ENCODE data around the gene MAN2A1. TPM values are rescaled to one million over a fixed set of nuclear protein-coding genes. Genes with fewer than 3 reads are reported as not detected.

The MAN2A1 gene
- total RNA-seq, 1 experiment from 2014 or later = 21.8 TPM

DNA sequence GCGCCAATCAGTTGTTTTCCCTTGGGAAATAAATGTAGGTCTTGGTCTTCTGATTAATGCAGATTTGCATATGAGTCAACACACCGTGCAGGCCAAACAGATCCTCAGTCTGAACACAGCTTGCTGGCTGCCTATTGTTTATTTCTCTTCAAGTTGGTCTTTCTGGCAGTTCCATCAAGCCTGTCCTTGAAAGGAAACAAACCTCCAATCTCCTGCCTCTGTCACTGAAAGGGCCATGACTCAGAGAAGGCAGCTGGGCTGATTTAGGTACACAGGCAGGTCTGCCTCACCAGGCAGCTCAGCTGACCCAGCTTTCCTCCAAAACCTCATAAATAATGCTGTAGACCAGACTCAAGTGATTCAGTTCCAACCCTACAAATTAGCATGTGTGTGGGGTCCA is 175.9 kb downstream of the MAN2A1 start:
- Histone ChIP-seq H3K9me2 (replicated peaks; ENCODE audit: low read length) (no peaks in the 10 kb centered on the region), H3K27ac (ENCODE audit: low read length) (peak overlapping the region; percentile 96), H3K36me3 (ENCODE audit: low read depth, low read length) (0 out of 2 replicates have a peak, but pooled peaks cover 3% of the 10 kb centered on the region), H3K79me2 (ENCODE audit: low read length) (no peaks in the 10 kb centered on the region), H3K9ac (ENCODE audit: low read length) (peak overlapping the region; percentile 63), H3K9me3 (ENCODE audit: low read length) (no peaks in the 10 kb centered on the region), H3K27me3 (ENCODE audit: low read length) (no peaks in the 10 kb centered on the region), H3K4me2 (ENCODE audit: low read length) (peak overlapping the region; percentile 70), H2AFZ (ENCODE audit: low read length) (peak overlapping the region; percentile 8; the same call in 1 of the 2 replicates), H3F3A (ENCODE audit: low read length, unreplicated experiment) (peaks cover 16% of the 10 kb centered on the region), H3K4me3 (ENCODE audit: low read length) (peak overlapping the region; percentile 14; the same call in 1 of the 2 replicates), H4K20me1 (ENCODE audit: low read length) (no peaks in the 10 kb centered on the region), H3K4me1 (ENCODE audit: insufficient read depth, low read length) (peaks cover 75% of the 10 kb centered on the region)
- peak; percentile 96 for DNase-seq
- intact Hi-C loops (cut with micrococcal nuclease) = loop anchor here (1.0 to 5.0 kb wide), 6 partner anchors 12 to 187 kb away; no protein-coding TSS in a partner anchor
- TF ChIP-seq, protein P1, sequence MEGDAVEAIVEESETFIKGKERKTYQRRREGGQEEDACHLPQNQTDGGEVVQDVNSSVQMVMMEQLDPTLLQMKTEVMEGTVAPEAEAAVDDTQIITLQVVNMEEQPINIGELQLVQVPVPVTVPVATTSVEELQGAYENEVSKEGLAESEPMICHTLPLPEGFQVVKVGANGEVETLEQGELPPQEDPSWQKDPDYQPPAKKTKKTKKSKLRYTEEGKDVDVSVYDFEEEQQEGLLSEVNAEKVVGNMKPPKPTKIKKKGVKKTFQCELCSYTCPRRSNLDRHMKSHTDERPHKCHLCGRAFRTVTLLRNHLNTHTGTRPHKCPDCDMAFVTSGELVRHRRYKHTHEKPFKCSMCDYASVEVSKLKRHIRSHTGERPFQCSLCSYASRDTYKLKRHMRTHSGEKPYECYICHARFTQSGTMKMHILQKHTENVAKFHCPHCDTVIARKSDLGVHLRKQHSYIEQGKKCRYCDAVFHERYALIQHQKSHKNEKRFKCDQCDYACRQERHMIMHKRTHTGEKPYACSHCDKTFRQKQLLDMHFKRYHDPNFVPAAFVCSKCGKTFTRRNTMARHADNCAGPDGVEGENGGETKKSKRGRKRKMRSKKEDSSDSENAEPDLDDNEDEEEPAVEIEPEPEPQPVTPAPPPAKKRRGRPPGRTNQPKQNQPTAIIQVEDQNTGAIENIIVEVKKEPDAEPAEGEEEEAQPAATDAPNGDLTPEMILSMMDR (conservative IDR thresholded peaks at IDR 0.05; ENCODE audit: low read depth, low read length) = no peak
- TF ChIP-seq EZH2phosphoT487 (IDR thresholded peaks at IDR 0.05; ENCODE audit: borderline replicate concordance, low read length) (no peak), EZH2 (IDR thresholded peaks at IDR 0.05; ENCODE audit: low read length, unreplicated experiment) (no peak)
- ChIA-PET POLR2A (ENCODE audit: unreplicated experiment) (interaction anchor here (0.7 kb wide), 1 partner anchor 40 kb away, joined by 3 read pairs; no protein-coding TSS in a partner anchor), CTCF (interaction anchor here (0.6 to 1.4 kb wide), 2 partner anchors 40 to 135 kb away, joined by 3 to 4 read pairs; no protein-coding TSS in a partner anchor)
- no TSS peak for BruUV-seq (replicated peaks)
- ATAC-seq = peak; percentile 80

DNA sequence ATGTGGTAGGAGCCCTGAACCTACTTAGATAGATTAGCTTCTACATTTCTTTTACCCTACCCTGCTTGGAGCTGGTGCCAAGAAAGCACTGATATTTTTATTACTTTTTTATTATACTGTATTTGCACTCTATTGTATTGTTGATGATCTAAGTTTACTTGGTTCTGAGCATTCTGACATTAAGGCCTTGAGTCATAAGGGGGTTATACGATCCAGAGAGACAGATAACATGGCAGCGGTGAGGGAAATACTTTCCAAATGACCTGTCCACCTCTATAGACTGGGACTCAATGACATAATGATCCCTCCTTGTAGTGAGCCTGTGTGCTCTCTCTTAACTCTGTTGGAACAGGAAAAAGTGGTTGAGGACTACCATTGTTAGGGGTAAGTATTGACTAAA is 176.3 kb downstream of the MAN2A1 start:
- CTCF ChIA-PET = interaction anchor here (1.4 kb wide), 1 partner anchor 135 kb away, joined by 4 read pairs; no protein-coding TSS in a partner anchor
- H3K9me2 ChIP-seq (replicated peaks; ENCODE audit: low read length) = no peaks in the 10 kb centered on the region
- no peak overlapping the region for H3K4me3 ChIP-seq (ENCODE audit: low read length)
- H3K4me1 ChIP-seq (ENCODE audit: insufficient read depth, low read length) = peaks cover 75% of the 10 kb centered on the region
- no peaks in the 10 kb centered on the region for H4K20me1 ChIP-seq (ENCODE audit: low read length)
- H3K27me3 ChIP-seq (ENCODE audit: low read length) = no peaks in the 10 kb centered on the region
- BruUV-seq (replicated peaks) = no TSS peak
- POLR2A ChIA-PET (ENCODE audit: unreplicated experiment) = interaction anchor here (0.7 kb wide), 1 partner anchor 40 kb away, joined by 3 read pairs; no protein-coding TSS in a partner anchor
- peaks cover 16% of the 10 kb centered on the region for H3F3A ChIP-seq (ENCODE audit: low read length, unreplicated experiment)
- no peak overlapping the region for H2AFZ ChIP-seq (ENCODE audit: low read length)
- intact Hi-C loops (cut with micrococcal nuclease) = loop anchor here (1.0 to 5.0 kb wide), 4 partner anchors 11 to 186 kb away; no protein-coding TSS in a partner anchor
- peak overlapping the region; percentile 96 for H3K27ac ChIP-seq (ENCODE audit: low read length)
- no peaks in the 10 kb centered on the region for H3K79me2 ChIP-seq (ENCODE audit: low read length)
- peak; percentile 72 for ATAC-seq
- DNase-seq = peak; percentile 94
- no peaks in the 10 kb centered on the region for H3K9me3 ChIP-seq (ENCODE audit: low read length)
- H3K4me2 ChIP-seq (ENCODE audit: low read length) = peak overlapping the region; percentile 70
- TF ChIP-seq EZH2 (IDR thresholded peaks at IDR 0.05; ENCODE audit: low read length, unreplicated experiment) (no peak), EZH2phosphoT487 (IDR thresholded peaks at IDR 0.05; ENCODE audit: borderline replicate concordance, low read length) (no peak)
- TF ChIP-seq, protein P1 (conservative IDR thresholded peaks at IDR 0.05; ENCODE audit: low read depth, low read length) = no peak
- H3K9ac ChIP-seq (ENCODE audit: low read length) = peak overlapping the region; percentile 63
- H3K36me3 ChIP-seq (ENCODE audit: low read depth, low read length) = 0 out of 2 replicates have a peak, but pooled peaks cover 3% of the 10 kb centered on the region

DNA sequence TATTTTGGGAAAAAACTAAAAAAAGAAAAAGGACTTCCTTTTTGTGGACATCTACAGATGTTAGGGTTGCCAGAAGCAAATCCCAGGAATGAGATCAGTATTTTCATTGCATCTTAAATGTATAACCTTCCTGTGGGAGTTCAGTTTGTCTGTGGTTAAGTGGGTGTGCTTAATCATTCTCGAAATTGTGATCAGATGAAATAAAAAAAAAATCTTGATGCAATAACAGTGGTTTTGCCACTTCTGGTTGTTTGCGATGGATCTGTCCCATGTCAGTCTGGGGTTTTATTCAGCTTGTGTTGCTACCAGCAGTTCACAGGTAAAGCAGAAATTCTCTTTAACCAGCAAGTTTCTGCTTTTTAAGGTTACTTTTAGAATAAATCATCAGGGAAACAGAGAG is 179.0 kb downstream of the MAN2A1 start:
- Histone ChIP-seq H3K27me3 (ENCODE audit: low read length) (no peaks in the 10 kb centered on the region), H3K27ac (ENCODE audit: low read length) (peak overlapping the region; percentile 46), H3K4me2 (ENCODE audit: low read length) (peak overlapping the region; percentile 49), H3K36me3 (ENCODE audit: low read depth, low read length) (0 out of 2 replicates have a peak, but pooled peaks cover 3% of the 10 kb centered on the region), H3K4me3 (ENCODE audit: low read length) (no peak overlapping the region), H3K9ac (ENCODE audit: low read length) (no peak overlapping the region), H3K9me2 (replicated peaks; ENCODE audit: low read length) (no peaks in the 10 kb centered on the region), H3K9me3 (ENCODE audit: low read length) (no peaks in the 10 kb centered on the region), H3K79me2 (ENCODE audit: low read length) (no peaks in the 10 kb centered on the region), H4K20me1 (ENCODE audit: low read length) (no peaks in the 10 kb centered on the region), H3F3A (ENCODE audit: low read length, unreplicated experiment) (peaks cover 16% of the 10 kb centered on the region), H3K4me1 (ENCODE audit: insufficient read depth, low read length) (peaks cover 51% of the 10 kb centered on the region), H2AFZ (ENCODE audit: low read length) (no peak overlapping the region)
- CTCF ChIA-PET = no interaction called here
- no TSS peak for BruUV-seq (replicated peaks)
- TF ChIP-seq, protein P1 (conservative IDR thresholded peaks at IDR 0.05; ENCODE audit: low read depth, low read length) = no peak
- TF ChIP-seq EZH2phosphoT487 (IDR thresholded peaks at IDR 0.05; ENCODE audit: borderline replicate concordance, low read length) = no peak
- no peak for TF ChIP-seq EZH2 (IDR thresholded peaks at IDR 0.05; ENCODE audit: low read length, unreplicated experiment)
- POLR2A ChIA-PET (ENCODE audit: unreplicated experiment) = no interaction called here
- DNase-seq = peak; percentile 74
- intact Hi-C loops (cut with micrococcal nuclease) = loop anchor here (5.0 kb wide), 3 partner anchors 134 to 184 kb away; no protein-coding TSS in a partner anchor
- no peak for ATAC-seq
